NCI-H2196 (cell line): Measurements from ENCODE around the gene LGALSL.

ENCODE experiments used
- DNase-seq: peaks from one replicate; lab custom pipeline; 2025; ENCODE audit not compliant: unreplicated experiment; lab: John Stamatoyannopoulos, UW

LGALSL gene

GRCh38 chr2:64470071-64470470, 16.1 kb downstream of the LGALSL start:
- no peak for DNase-seq

- no peak for DNase-seq
Measured at GRCh38 chr2:64470766-64471295, 16.9 kb downstream of the LGALSL start.

GRCh38 chr2:64471600-64471999, 17.6 kb downstream of the LGALSL start:
- no peak for DNase-seq

GRCh38 chr2:64472881-64473280, 18.9 kb downstream of the LGALSL start:
- DNase-seq: no peak

GRCh38 chr2:64474121-64474571, 20.2 kb downstream of the LGALSL start:
- DNase-seq: no peak

- DNase-seq: no peak
Measured at GRCh38 chr2:64474636-64475035, 20.7 kb downstream of the LGALSL start.

- no peak for DNase-seq
Measured at GRCh38 chr2:64477037-64477436, 23.1 kb downstream of the LGALSL start.

GRCh38 chr2:64477979-64478378, 24.0 kb downstream of the LGALSL start:
- DNase-seq: no peak

- DNase-seq: no peak
Measured at GRCh38 chr2:64478502-64479230, 24.7 kb downstream of the LGALSL start.

GRCh38 chr2:64479259-64480117, 25.5 kb downstream of the LGALSL start:
- DNase-seq: no peak

- no peak for DNase-seq
Measured at GRCh38 chr2:64481665-64482064, 27.7 kb downstream of the LGALSL start.

GRCh38 chr2:64482243-64482642, 28.3 kb downstream of the LGALSL start:
- DNase-seq: no peak

GRCh38 chr2:64482765-64483504, 29.0 kb downstream of the LGALSL start:
- DNase-seq: no peak

- no peak for DNase-seq
Measured at GRCh38 chr2:64485331-64485730, 31.4 kb downstream of the LGALSL start.

- peak; percentile 36 for DNase-seq
Measured at GRCh38 chr2:64485961-64486360, 32.0 kb downstream of the LGALSL start.

- DNase-seq: no peak
Measured at GRCh38 chr2:64487256-64488049, 33.5 kb downstream of the LGALSL start.

- peak; percentile 15 for DNase-seq
Measured at GRCh38 chr2:64488050-64488974, 34.4 kb downstream of the LGALSL start.

- DNase-seq: no peak
Measured at GRCh38 chr2:64489081-64489751, 35.3 kb downstream of the LGALSL start.

- no peak for DNase-seq
Measured at GRCh38 chr2:64491426-64491825, 37.5 kb downstream of the LGALSL start.
